A549 (cell line): ENCODE results near the gene SETD2.

ENCODE experiments used
- CTCF ChIP-seq: fragments of >200 bp; sonication (Bioruptor Twin); formaldehyde crosslinking; IDR thresholded peaks from 3 replicates; pipeline ENCODE4 v1.5.1; 2016
- E2F6 ChIP-seq: IDR thresholded peaks from 2 replicates; pipeline ENCODE4 v1.6.1; 2012; ENCODE audit warnings: low read depth, borderline replicate concordance
- POLR2A ChIP-seq: IDR thresholded peaks from 2 replicates; pipeline ENCODE4 v1.6.1; 2012; ENCODE audit warnings: mild to moderate bottlenecking, low read length
- RAD21 ChIP-seq, 2 experiments: fragments of >200 bp in 1 of 2; sonication (Bioruptor Twin) in 1 of 2; formaldehyde crosslinking in 1 of 2; IDR thresholded peaks in 1 of 2; conservative IDR thresholded peaks in 1 of 2; 2 replicates in 1 of 2; 3 replicates in 1 of 2; pipeline ENCODE4 v1.6.1; 2012 to 2018; ENCODE audit warnings: inconsistent platforms in 1 of 2

- TF ChIP-seq CTCF (no peak), RAD21 (conservative IDR thresholded peaks at IDR 0.05 in 1 of 2, IDR thresholded peaks at IDR 0.05 in 1 of 2) (no peak), POLR2A (no peak), E2F6 (no peak)
Observed at GRCh38 chr3:46972396-46972795, 191.5 kb downstream of the SETD2 start.
